Amniotic epithelial cell (primary cell): ENCODE results near the gene BRINP1.

Source experiments
- DNase-seq: peaks from one replicate; pipeline ENCODE4 v3.0.0-alpha.2; 2010; ENCODE audit warnings: low read depth

Gene BRINP1, protein sequence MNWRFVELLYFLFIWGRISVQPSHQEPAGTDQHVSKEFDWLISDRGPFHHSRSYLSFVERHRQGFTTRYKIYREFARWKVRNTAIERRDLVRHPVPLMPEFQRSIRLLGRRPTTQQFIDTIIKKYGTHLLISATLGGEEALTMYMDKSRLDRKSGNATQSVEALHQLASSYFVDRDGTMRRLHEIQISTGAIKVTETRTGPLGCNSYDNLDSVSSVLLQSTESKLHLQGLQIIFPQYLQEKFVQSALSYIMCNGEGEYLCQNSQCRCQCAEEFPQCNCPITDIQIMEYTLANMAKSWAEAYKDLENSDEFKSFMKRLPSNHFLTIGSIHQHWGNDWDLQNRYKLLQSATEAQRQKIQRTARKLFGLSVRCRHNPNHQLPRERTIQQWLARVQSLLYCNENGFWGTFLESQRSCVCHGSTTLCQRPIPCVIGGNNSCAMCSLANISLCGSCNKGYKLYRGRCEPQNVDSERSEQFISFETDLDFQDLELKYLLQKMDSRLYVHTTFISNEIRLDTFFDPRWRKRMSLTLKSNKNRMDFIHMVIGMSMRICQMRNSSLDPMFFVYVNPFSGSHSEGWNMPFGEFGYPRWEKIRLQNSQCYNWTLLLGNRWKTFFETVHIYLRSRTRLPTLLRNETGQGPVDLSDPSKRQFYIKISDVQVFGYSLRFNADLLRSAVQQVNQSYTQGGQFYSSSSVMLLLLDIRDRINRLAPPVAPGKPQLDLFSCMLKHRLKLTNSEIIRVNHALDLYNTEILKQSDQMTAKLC

DNA sequence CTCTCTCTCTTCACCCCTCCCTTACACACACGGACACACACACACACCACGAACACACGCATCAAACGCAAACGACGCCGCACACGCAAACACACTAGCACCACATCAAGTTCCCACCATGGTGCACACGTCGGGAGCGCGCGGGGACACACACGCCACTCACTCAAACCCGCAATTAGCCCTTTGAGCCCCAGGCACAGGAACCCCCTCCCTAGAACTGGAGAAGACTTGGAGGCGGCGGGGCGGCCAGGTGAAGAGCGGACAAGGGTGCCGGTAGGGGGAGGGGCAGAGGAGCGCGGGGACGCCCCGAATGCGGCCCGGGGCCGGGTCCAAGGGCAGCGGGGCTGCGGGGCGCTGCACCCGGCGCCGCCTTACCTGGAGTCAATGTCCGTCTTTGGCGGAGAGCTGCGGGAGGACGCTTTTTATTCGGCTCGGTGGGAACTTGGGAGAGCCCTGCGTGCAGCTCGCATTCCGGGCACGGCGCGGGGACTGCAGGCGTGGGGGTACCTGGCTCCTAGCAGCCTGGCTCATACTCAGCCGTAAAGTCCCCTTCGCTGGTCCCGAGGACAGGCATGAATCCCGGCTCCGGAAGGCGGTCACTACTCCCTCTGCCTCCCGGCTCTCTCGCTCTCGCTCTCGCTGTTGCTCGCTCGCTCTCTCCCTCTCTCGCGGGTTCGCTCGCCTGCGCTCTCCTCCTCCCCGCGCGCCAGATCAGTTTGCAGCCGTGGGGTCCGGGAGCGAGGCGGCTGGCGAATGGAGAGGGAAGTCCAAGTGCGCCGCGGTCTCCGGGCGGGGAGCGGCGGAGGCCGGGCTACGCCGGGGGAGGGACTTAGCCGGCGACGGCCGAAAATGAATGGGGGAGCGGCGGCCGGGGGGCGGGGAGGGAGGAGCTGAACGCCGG, at the start of gene BRINP1:
BRINP1 (minus strand) TSS at position 755 of the 901 bp plus-strand sequence. CDS start 56,080 bp downstream, outside the sequence.
- DNase-seq, result peak; percentile 15

DNA sequence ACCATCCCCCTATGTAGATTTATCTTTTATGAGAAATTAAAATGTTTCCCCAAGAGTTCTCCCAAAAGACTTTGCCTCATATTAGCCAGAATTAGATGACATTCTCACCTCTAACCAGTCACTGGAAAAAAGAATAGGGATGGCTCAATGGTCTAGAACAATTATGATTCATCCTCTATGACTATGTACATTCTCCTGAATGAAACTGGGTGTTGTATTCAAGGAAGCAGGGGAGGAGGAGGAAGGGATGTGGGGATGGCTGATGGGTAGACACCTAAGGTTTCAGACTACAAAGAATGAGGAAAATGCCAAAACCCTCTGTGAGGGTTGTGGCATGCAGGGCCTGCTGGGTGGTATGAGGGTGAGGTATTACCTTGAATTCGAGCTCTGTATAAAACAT, 49.5 kb upstream of the BRINP1 start:
- DNase-seq, result no peak

DNA sequence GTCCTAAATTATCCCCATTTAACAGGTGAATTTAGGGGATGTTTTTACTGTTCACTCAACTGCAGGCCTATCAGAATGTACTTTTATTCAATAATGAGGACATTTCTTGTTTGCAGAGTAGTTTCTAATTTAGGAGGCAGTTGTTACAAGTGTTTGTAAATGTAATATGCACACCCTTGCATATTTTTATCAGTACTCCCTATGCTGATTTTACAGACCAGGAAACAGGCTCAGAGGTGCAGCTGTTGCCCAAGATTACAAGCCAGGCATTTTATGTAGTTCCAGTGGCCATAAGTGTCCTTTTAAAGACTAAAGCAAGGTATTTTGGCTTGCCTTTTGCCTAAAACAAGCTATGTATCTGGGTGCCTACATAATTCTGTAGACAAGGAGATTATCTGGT, 47.6 kb upstream of the BRINP1 start:
- DNase-seq, result no peak

DNA sequence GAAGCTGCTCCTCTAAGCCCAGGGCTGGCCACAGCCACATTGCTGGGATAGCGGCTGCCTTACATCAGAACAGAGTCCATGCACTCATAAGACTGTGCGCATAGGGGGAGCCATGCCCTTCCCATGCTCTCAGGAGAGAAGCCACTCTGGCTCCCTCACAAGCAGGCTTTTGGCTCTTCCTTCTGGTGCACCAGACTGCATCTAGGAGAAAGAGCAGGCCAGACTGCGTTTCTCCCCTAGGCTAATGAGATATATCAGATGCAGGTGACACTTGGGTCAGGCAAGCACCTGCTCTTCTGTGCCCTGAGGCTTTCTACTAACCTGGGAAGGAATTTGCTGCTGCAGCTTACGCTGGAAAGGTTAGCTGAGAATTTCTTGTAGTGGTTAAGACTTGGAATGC, 43.2 kb upstream of the BRINP1 start:
- DNase-seq, result no peak

DNA sequence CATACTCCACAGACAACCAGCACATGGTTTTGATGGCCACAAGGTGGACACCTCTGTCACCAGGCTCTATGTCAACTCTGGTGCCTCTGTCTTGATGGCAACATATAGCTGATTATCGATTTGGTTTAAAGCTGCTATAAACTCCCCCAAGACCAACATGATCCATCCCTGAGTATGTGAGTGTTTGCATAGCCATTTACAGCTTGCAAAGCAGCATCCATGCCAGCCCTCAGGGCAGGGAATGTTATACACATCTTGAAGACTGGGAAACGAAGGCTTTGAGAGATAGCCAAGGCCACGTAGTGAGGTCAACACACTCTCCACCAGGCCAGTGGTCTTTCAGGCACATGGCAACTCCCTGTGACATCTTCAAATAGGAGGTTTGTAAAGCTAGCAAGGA, 40.3 kb upstream of the BRINP1 start:
- DNase-seq, result no peak

DNA sequence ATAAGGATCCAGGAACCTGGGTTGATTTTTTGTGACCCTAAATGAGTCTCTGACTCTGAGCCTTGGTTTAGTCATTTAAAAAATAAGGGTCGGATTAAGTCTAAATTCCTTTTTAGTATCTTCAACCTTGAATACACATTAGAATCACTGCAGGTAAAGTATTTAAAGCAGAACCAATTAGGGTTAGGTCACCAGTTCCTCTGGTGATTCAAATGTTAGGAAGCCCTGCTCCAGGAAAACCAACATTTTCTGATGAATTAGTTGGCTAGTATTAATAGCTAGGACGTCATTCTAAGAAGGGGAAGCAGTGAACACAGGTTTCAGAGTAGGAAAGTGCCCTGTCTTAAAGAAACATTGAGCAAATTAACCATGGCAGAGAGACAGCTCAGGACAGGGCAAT, 31.4 kb upstream of the BRINP1 start:
- DNase-seq, result no peak

DNA sequence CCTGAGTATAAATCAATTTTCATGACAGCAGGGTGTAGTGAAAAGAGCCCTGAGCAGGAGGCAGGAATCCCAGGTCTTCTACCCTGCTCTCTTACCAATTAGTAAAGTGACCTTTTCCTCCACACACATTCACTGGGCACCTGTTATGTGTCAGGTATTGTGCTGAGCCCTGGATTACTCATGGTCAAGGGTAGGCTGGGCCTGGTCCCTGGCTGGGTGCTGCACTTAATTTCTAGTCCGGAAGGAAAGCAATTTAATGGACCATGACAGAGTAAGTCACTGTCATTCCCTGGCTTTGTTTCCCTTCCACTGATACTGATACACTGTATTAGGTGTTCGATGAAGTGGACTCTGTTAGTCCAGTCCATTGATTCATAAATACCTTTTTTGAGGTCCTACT, 29.1 kb upstream of the BRINP1 start:
- DNase-seq, result no peak

DNA sequence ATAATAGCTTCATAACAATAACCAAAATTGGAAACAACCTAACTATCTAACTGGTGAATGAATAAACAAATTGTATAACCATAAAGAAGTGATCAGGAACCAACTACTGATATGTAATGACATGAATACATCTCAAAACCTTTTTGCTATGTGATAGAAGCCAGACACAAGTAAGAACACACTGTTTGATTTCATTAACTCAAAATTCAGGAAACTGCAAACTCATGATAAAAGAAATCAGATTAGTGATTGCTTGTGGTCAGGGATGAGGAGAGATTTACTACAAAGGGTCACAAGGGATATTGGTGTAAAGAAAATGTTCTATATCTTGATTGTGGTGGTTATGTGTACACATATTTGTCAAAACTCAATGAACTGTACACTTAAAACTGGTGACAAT, 22.6 kb upstream of the BRINP1 start:
- no peak for DNase-seq

DNA sequence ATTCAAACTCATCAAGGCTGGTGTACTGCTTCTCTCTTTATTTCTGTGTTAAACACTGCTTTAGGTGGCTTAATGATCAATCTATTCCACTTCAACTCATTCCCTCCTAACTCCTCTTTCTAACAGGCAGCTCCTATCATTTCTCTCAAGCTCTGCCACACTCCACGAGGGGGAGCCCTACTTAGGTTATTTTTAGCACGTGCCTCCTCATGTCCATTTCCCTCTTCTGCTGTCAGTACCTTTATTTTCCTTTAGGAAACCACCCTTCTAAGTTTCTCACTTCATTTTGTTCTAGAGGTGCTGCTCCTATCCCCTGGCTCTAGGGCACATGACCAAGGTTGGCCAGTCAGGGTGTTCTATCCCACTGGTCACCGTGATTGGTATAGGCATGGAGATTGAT, 6.7 kb upstream of the BRINP1 start:
- peak; percentile 5 for DNase-seq

DNA sequence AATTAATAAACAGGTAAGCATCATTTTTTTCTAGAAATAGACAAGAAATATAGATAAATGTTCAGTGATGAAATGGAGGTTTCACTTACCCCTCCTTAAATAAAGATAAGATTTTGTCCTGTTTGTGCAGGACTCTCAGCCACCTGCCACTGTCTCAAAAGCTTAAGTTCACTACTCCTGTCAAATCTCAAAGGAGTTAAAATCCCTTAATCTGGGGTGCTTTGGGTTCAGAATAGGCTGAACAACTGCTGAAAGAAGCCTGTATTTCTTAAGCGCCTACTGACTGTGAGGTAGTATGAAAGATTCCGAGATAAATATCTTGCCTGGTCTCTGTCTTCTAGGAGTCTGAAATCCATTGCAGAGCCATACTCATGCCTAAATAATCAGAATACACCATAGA, 3.7 kb upstream of the BRINP1 start:
- DNase-seq, result no peak

DNA sequence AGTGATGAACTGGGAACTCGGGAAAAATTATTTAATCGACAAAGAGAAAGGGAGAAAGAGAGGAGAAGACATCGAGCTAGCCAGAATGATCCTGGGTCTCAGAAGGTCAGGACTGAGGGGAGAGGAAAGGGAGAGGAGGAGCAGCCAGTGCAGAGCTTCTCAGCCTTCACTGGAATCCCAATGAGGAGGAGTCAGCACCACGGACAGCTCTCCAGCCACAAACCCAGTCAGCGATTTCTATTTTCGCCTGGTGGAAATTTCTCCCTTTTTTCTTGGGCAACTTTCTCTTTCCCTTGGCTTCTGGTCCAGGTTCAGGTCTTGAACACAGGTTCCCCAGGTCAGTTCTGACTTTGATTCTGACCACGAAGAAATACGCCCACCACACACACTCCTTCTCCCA, 1.6 kb upstream of the BRINP1 start:
- DNase-seq, result peak; percentile 22

DNA sequence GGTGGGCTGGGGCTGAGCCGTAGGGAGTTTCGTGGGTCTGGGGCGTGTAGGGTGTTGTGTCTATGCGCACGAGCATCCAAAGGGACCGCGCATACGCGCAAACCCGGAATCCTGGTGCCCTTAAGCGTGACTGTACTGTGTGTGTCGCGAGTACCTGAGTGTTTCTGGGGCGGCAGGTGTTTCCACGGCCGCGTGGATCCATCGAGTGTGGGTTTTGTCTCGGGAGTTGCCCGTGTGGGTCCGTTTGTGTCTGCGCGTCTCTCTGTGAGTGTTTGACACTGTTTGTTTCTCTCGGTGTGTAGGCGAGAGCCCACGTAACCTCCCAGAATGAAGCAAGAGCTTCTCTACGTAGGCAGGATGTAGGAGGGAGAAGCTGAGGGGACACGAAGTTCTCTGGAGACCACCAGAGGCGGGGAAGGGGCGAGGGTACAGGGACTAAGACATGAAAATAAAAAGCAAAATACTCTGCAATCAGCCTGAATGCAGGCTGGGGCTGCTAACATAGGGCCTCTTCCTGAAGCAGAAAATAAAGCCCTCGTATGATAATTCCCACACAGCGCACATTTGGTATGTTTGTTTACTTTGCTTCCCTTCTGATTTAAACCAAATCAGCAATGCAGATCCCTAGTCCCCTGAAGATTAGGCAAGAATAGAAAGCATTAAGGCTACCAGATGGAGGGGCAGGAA, 588 bp upstream of the BRINP1 start:
- no peak for DNase-seq

DNA sequence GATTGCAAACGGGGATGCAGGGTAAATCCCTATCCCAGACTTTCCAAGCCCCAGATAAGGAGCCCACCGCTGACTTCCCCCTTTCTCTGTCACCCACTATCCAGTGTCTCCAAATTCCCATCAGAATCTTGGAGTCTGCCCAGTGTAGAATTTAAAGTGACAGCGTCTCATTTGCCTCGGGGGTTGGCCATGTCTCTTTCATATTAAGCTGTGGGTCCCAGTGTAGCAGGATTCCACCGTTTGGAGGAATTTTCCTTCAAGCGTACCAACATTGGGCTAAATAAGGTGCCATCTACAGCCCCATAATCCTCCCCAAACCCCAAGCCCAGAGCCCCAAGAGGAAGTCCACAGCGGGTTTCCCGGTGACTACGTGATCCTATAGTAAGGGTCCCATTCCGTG, 1.1 kb downstream of the BRINP1 start:
- DNase-seq, result no peak

DNA sequence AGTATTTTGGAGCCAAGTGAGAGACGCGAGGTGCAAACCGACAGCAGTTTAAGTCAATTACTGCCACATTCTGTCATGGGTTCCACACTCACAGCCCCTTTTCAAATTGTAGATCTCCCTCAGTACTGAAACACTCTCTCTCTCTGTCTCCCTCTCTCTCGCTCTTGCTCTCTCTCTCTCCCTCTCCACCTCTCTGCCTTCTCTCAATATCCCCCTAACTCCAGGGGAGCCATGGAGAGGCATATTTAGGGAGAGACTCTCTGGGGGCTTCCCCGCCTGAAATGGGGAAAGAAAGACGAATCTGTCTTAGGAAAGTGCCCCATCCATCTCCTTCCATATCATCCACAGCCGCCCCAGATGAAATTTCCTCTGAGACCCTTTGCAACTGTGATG, 1.6 kb downstream of the BRINP1 start:
- no peak for DNase-seq

DNA sequence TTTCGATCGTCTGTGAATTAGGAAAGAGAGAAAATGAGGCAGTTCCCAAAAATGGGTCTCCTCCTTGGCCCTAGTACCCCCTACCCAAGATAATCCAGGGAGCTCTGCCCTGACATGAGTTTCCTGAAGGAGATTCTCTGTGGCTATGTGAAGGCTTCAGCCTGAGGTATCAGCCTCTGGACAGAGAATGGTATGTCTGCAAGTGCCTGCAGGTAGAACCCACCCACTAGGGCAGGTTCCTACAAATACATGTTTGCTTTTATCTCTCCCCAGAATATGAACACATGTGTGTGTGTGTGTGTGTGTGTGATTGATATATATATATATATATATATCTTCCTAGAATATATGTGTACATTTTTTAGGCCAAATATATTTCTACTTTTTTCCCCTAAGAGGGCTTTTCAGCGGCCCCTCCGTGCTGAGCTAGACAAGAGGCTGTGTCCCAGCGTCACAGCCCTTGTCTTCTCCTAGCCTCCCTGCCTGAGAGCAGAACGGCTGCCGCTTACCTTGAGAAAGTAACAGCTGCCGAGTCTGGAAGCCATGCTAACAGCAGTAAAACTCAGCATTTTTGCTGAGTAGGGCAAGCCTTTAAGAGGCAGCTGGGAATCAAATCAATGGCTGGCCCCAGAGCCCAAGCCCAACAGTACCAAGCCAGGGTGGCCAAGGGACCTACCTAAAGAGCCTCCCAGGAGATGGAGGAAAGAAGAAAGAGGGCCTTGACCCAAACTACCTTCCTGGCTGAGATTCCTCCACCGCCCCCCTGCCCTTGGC, 2.1 kb downstream of the BRINP1 start:
- no peak for DNase-seq

DNA sequence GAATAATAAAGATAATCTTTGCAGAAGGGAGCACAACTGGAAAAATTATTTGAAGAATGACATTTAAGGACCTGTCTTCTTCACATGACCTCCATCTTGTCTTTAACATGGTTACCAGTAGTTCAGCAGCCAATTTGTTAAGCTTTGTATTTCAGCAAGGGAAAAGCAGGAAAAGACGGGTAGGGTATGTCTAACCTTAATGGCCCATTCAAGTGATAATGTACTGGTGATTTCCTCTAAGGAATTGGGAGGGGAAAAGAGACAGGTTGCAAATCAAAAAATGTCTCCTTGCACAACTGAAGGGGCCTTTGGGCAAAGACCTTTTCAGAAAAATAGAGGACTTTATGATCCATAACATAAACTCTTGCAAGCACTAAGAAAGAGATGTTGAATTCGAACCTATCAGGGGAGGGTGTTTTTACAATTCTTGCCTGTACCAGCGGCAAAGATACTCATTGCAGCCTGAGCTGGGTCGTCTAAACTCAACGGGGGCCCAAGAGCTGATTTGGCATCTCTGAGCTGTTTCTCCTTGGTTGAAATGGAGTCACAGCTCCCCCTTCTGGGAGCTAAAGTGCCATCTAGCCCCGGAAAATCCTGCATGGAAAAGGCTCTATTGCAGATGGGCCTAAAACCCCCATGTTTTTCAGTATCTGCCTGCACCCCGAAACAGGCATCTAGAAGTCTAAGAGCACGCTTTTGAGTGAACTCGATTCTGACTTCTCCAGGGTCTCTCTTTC, 3.8 kb downstream of the BRINP1 start:
- DNase-seq, result peak; percentile 12

DNA sequence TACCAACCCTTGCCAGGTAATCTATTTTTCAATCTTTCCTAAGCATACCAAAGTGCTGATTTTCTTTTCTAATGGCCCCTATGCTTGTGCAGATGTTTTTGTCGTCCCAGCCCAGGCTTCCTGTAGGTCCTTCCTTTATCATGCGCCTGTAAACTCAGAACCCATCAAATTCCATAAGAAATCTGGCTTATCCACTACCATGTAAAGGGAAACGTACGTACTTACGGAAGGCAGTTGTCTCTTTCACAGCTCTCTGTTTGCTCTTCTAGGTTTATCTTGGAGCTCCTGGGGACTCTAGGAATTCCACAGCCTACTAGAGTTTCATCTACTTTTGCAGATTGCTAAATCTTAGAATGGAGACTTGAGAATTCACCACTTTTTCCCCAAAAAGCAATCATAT, 9.0 kb downstream of the BRINP1 start:
- DNase-seq, result no peak

DNA sequence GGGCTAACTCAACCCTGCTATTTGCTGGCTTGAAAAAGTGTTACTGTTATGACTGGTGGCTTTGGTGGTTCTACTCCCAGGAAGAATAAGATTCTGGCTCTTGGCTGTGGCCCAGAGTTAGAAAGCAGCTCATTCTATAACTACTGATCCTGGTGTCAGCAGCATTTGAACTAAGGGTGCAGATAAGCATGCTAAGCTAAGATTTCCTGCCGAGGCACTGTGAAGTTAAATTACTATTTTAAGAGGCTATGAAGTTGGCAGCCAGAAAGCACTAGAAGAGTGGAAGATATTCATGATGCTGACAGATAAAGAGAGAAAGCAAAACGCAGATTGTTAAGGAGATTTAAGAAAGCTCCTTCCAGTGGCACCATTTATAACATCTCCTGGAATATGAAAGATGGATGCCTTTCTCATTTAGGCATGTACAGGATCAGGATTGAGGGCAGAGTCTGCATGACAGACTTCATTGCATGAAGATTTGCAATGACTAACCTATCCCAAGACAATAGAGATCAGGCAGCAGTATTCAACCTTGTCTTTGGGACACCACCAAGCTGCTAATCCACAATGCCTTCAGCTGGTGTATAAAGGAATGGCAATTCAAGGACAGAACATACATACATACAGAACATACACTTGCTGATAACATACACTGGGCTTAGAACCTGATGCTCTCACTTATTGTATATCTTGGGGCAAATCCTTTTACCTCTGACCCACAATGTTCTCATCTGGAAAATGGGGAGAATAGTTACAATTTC, 11.7 kb downstream of the BRINP1 start:
- no peak for DNase-seq

DNA sequence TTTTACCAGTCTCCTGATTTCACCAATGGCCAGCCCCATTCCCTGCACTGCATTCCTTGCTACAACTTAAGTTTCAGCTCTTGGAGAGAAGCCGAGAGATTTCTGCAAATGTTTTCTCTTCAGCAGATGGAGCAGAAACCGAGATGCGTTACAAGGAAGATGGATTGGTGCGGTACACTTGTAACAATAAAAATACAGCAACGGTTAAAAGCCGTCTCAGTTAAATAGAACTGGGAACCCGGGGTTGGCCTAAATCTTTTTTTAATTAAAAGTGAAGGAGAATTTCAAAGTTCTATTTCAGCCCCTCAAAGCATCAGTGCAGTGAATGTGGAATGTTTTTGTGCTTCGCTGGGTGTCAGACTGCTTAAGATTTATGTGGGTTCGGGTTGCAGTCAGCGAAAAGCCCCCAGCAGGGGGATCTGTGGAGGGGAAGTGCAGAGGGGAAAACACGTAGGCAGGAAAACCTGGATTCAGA, 19.8 kb downstream of the BRINP1 start:
- DNase-seq, result no peak
